ENCODE measurements around the gene ARL2BP. TPM values are rescaled to one million over a fixed set of nuclear protein-coding genes. Genes with fewer than 3 reads are reported as not detected.

ARL2BP gene
- total and polyA plus RNA-seq, 4 donors = 32.8 to 63.2 (median 44.1) TPM

GRCh38 chr16:57281791-57282190, 36.7 kb downstream of the ARL2BP start:
- no peak overlapping the region for H3K9ac ChIP-seq (ENCODE audit: insufficient read depth in 1 of 2, low read length in 2 of 2)
- 91 to 98% methylated on average over 3 of the region's 3 CpGs for WGBS, 2 donors
- peaks cover 0 to 42% (median 29%) of the 10 kb centered on the region in 3 donors for H3K27me3 ChIP-seq (ENCODE audit: control insufficient read depth in 3 of 3, insufficient read depth in 3 of 3, low read length in 2 of 3)
- no peaks in the 10 kb centered on the region for H3K36me3 ChIP-seq (ENCODE audit: control insufficient read depth in 4 of 4, insufficient read depth in 4 of 4, low read length in 4 of 4)
- H3K9me3 ChIP-seq (ENCODE audit: control insufficient read depth in 4 of 4, insufficient read depth in 3 of 4, low read length in 3 of 4) = no peaks in the 10 kb centered on the region
- no peak for TF ChIP-seq CTCF (IDR thresholded peaks at IDR 0.05; ENCODE audit: control extremely low read depth, extremely low read depth)
- no peak overlapping the region for H3K4me3 ChIP-seq
- H3K4me1 ChIP-seq (ENCODE audit: control insufficient read depth in 5 of 5, insufficient read depth in 5 of 5, low read length in 5 of 5) = peaks cover 0 to 16% (median 0%) of the 10 kb centered on the region in 5 donors
- H3K27ac ChIP-seq (ENCODE audit: low read depth in 1 of 2, low read length in 1 of 2) = no peak overlapping the region
- no peak for DNase-seq
- ATAC-seq (ENCODE audit: insufficient read depth, low FRiP score) = no peak

- peaks cover 0 to 42% (median 29%) of the 10 kb centered on the region in 3 donors for H3K27me3 ChIP-seq (ENCODE audit: control insufficient read depth in 3 of 3, insufficient read depth in 3 of 3, low read length in 2 of 3)
- peaks cover 0 to 15% (median 0%) of the 10 kb centered on the region in 5 donors for H3K4me1 ChIP-seq (ENCODE audit: control insufficient read depth in 5 of 5, insufficient read depth in 5 of 5, low read length in 5 of 5)
- no peak for DNase-seq
- peak overlapping the region; percentile 33 for H3K4me3 ChIP-seq
- WGBS, 2 donors = 51 to 65% methylated on average over 8 of the region's 8 CpGs
- TF ChIP-seq CTCF (IDR thresholded peaks at IDR 0.05; ENCODE audit: control extremely low read depth, extremely low read depth) = no peak
- H3K9me3 ChIP-seq (ENCODE audit: control insufficient read depth in 4 of 4, insufficient read depth in 3 of 4, low read length in 3 of 4) = no peaks in the 10 kb centered on the region
- H3K9ac ChIP-seq (ENCODE audit: insufficient read depth in 1 of 2, low read length in 2 of 2) = no peak overlapping the region
- ATAC-seq (ENCODE audit: insufficient read depth, low FRiP score) = no peak
- peak overlapping the region in 1 of 2 donors; percentile 86 for H3K27ac ChIP-seq (ENCODE audit: low read depth in 1 of 2, low read length in 1 of 2)
- no peaks in the 10 kb centered on the region for H3K36me3 ChIP-seq (ENCODE audit: control insufficient read depth in 4 of 4, insufficient read depth in 4 of 4, low read length in 4 of 4)
These were observed 37.6 kb downstream of the ARL2BP start for GRCh38 chr16:57282510-57283213.

GRCh38 chr16:57283214-57283958, 38.3 kb downstream of the ARL2BP start:
- Histone ChIP-seq H3K4me3 (peak overlapping the region; percentile 68), H3K27me3 (ENCODE audit: control insufficient read depth in 3 of 3, insufficient read depth in 3 of 3, low read length in 2 of 3) (peaks cover 0 to 42% (median 29%) of the 10 kb centered on the region in 3 donors), H3K36me3 (ENCODE audit: control insufficient read depth in 4 of 4, insufficient read depth in 4 of 4, low read length in 4 of 4) (no peaks in the 10 kb centered on the region), H3K9me3 (ENCODE audit: control insufficient read depth in 4 of 4, insufficient read depth in 3 of 4, low read length in 3 of 4) (no peaks in the 10 kb centered on the region), H3K4me1 (ENCODE audit: control insufficient read depth in 5 of 5, insufficient read depth in 5 of 5, low read length in 5 of 5) (peaks cover 0 to 13% (median 0%) of the 10 kb centered on the region in 5 donors), H3K9ac (ENCODE audit: insufficient read depth in 1 of 2, low read length in 2 of 2) (no peak overlapping the region), H3K27ac (ENCODE audit: low read depth in 1 of 2, low read length in 1 of 2) (peak overlapping the region in 1 of 2 donors; percentile 90)
- TF ChIP-seq CTCF (IDR thresholded peaks at IDR 0.05; ENCODE audit: control extremely low read depth, extremely low read depth) = no peak
- 39 to 55% methylated on average over 24 of the region's 24 CpGs for WGBS, 2 donors
- DNase-seq = peak in 1 of 3 donors; percentile 27
- ATAC-seq (ENCODE audit: insufficient read depth, low FRiP score) = peak; percentile 19
